ENCODE results near the gene CLDN11. TPM values are rescaled to one million over a fixed set of nuclear protein-coding genes. Genes with fewer than 3 reads are reported as not detected.

Gene CLDN11
- total RNA-seq (0.47 TPM), polyA plus RNA-seq (1.5 TPM)
- long read RNA-seq, donor 1 = 0 reads
- long read RNA-seq, donor 2 = 0 reads
- long read RNA-seq, donor 3, partial matches to known transcripts = 0 of 1 reads
- long read RNA-seq, donor 3, other reads (novel, unspliced or antisense) = 0 of 1 reads
- long read RNA-seq, donor 4, partial matches to known transcripts = 0 of 1 reads
- long read RNA-seq, donor 4, other reads (novel, unspliced or antisense) = 0 of 1 reads
- long read RNA-seq, donor 5, partial matches to known transcripts = 0 of 6 reads
- long read RNA-seq, donor 5, other reads (novel, unspliced or antisense) = 0 of 6 reads
- long read RNA-seq, donor 6 = 0 reads
- long read RNA-seq, donor 7, partial matches to known transcripts = 0 of 1 reads
- long read RNA-seq, donor 7, other reads (novel, unspliced or antisense) = 0 of 1 reads
- long read RNA-seq, donor 8, partial matches to known transcripts = 0 of 1 reads
- long read RNA-seq, donor 8, other reads (novel, unspliced or antisense) = 0 of 1 reads
- long read RNA-seq, donor 9, partial matches to known transcripts = 0 of 1 reads
- long read RNA-seq, donor 9, other reads (novel, unspliced or antisense) = 0 of 1 reads
- long read RNA-seq, donor 10, partial matches to known transcripts = 0 of 2 reads
- long read RNA-seq, donor 10, other reads (novel, unspliced or antisense) = 0 of 2 reads

GRCh38 chr3:170418422-170419398, at the start of gene CLDN11:
Gene CLDN11, plus strand, starts transcription at chr3:170418868. Its CDS starts 199 bp downstream, at chr3:170419067.
- WGBS = 6% methylated on average over 79 of the region's 79 CpGs
- Histone ChIP-seq H3K27ac (ENCODE audit: low read depth in 1 of 2, low read length in 1 of 2) (no peak within 1 kb of the TSS), H3K9me3 (ENCODE audit: control insufficient read depth in 2 of 2, insufficient read depth in 1 of 2, low read length in 1 of 2) (peaks cover 2 to 4% of the 10 kb centered on the region in 2 donors), H3K27me3 (ENCODE audit: control insufficient read depth in 2 of 2, insufficient read depth in 1 of 2, low read length in 1 of 2) (peaks cover 39 to 65% of the 10 kb centered on the region in 2 donors), H3K36me3 (ENCODE audit: control insufficient read depth in 2 of 2, insufficient read depth in 2 of 2, low read length in 1 of 2) (no peaks in the 10 kb centered on the region), H3K4me3 (ENCODE audit: low read length in 2 of 2) (peak within 1 kb of the TSS in 1 of 2 donors; percentile 33), H3K4me1 (ENCODE audit: control insufficient read depth in 2 of 2, insufficient read depth in 2 of 2, low read length in 2 of 2) (peaks cover 5 to 12% of the 10 kb centered on the region in 2 donors)
- DNase-seq (ENCODE audit: low read depth in 6 of 9, low spot score in 9 of 9) = no peak

DNA sequence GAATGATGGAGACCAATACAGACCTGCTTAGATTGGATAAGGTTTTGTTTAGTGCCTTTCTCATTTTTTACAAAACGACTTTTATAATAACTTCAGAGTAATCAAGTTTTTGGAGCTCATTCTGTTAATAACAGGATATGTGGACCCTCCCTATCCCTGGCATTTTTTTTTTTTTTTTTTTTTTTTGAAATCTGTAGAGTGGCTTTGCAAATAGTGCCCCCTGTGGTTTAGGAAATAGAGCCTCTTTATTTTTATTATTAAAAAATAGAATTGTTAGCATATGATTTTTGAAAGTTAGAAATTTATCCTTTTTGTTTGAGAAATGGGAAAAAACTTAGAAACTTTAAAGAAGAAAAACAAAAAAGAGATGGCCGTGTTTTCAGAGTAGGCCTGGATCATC, 49.7 kb upstream of the CLDN11 start:
- peaks cover 0 to 3% of the 10 kb centered on the region in 2 donors for H3K36me3 ChIP-seq (ENCODE audit: control insufficient read depth in 2 of 2, insufficient read depth in 2 of 2, low read length in 1 of 2)
- no peak overlapping the region for H3K27ac ChIP-seq (ENCODE audit: low read depth in 1 of 2, low read length in 1 of 2)
- no peaks in the 10 kb centered on the region for H3K27me3 ChIP-seq (ENCODE audit: control insufficient read depth in 2 of 2, insufficient read depth in 1 of 2, low read length in 1 of 2)
- no peak for DNase-seq (ENCODE audit: low read depth in 6 of 9, low spot score in 9 of 9)
- WGBS = 89% methylated on average over 2 of the region's 2 CpGs
- no peaks in the 10 kb centered on the region for H3K4me1 ChIP-seq (ENCODE audit: control insufficient read depth in 2 of 2, insufficient read depth in 2 of 2, low read length in 2 of 2)
- no peak overlapping the region for H3K4me3 ChIP-seq (ENCODE audit: low read length in 2 of 2)
- H3K9me3 ChIP-seq (ENCODE audit: control insufficient read depth in 2 of 2, insufficient read depth in 1 of 2, low read length in 1 of 2) = peaks cover 0 to 6% of the 10 kb centered on the region in 2 donors

GRCh38 chr3:170372190-170372879, 46.3 kb upstream of the CLDN11 start:
- H3K36me3 ChIP-seq (ENCODE audit: control insufficient read depth in 2 of 2, insufficient read depth in 2 of 2, low read length in 1 of 2) = no peaks in the 10 kb centered on the region
- H3K4me1 ChIP-seq (ENCODE audit: control insufficient read depth in 2 of 2, insufficient read depth in 2 of 2, low read length in 2 of 2) = no peaks in the 10 kb centered on the region
- DNase-seq (ENCODE audit: low read depth in 6 of 9, low spot score in 9 of 9) = no peak
- H3K9me3 ChIP-seq (ENCODE audit: control insufficient read depth in 2 of 2, insufficient read depth in 1 of 2, low read length in 1 of 2) = no peaks in the 10 kb centered on the region
- no peak overlapping the region for H3K27ac ChIP-seq (ENCODE audit: low read depth in 1 of 2, low read length in 1 of 2)
- 89% methylated on average over 2 of the region's 2 CpGs for WGBS
- H3K27me3 ChIP-seq (ENCODE audit: control insufficient read depth in 2 of 2, insufficient read depth in 1 of 2, low read length in 1 of 2) = no peaks in the 10 kb centered on the region
- H3K4me3 ChIP-seq (ENCODE audit: low read length in 2 of 2) = no peak overlapping the region

DNA sequence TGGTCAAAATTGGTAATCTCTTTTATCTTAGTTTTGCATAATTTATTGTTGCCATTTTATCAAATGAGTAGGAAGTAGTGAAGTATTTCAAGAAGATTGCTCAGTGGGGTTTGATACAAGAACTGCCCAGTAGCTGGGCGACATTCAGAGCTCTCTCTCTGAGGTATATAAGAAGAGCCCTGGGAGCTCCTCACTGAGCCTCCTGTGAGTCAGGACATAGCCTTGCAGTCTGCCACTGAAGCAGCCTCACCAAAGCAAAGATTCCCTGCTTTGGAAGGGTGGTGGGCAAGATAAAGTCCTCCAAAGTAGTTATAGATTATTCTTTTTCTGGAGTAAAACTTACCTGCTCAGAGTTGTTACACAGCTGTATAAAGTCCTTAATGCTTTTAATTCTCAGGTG, 35.1 kb upstream of the CLDN11 start:
- Histone ChIP-seq H3K27ac (ENCODE audit: low read depth in 1 of 2, low read length in 1 of 2) (no peak overlapping the region), H3K36me3 (ENCODE audit: control insufficient read depth in 2 of 2, insufficient read depth in 2 of 2, low read length in 1 of 2) (peaks cover 12 to 34% of the 10 kb centered on the region in 2 donors), H3K9me3 (ENCODE audit: control insufficient read depth in 2 of 2, insufficient read depth in 1 of 2, low read length in 1 of 2) (no peaks in the 10 kb centered on the region), H3K27me3 (ENCODE audit: control insufficient read depth in 2 of 2, insufficient read depth in 1 of 2, low read length in 1 of 2) (no peaks in the 10 kb centered on the region), H3K4me1 (ENCODE audit: control insufficient read depth in 2 of 2, insufficient read depth in 2 of 2, low read length in 2 of 2) (no peaks in the 10 kb centered on the region), H3K4me3 (ENCODE audit: low read length in 2 of 2) (no peak overlapping the region)
- 100% methylated on average over 1 of the region's 1 CpG for WGBS
- DNase-seq (ENCODE audit: low read depth in 6 of 9, low spot score in 9 of 9) = no peak

- Histone ChIP-seq H3K9me3 (ENCODE audit: control insufficient read depth in 2 of 2, insufficient read depth in 1 of 2, low read length in 1 of 2) (no peaks in the 10 kb centered on the region), H3K4me3 (ENCODE audit: low read length in 2 of 2) (no peak overlapping the region), H3K4me1 (ENCODE audit: control insufficient read depth in 2 of 2, insufficient read depth in 2 of 2, low read length in 2 of 2) (no peaks in the 10 kb centered on the region), H3K27me3 (ENCODE audit: control insufficient read depth in 2 of 2, insufficient read depth in 1 of 2, low read length in 1 of 2) (no peaks in the 10 kb centered on the region), H3K27ac (ENCODE audit: low read depth in 1 of 2, low read length in 1 of 2) (no peak overlapping the region), H3K36me3 (ENCODE audit: control insufficient read depth in 2 of 2, insufficient read depth in 2 of 2, low read length in 1 of 2) (peaks cover 17 to 36% of the 10 kb centered on the region in 2 donors)
- 100% methylated on average over 3 of the region's 3 CpGs for WGBS
- DNase-seq (ENCODE audit: low read depth in 6 of 9, low spot score in 9 of 9) = no peak
Measured at GRCh38 chr3:170386468-170386867, 32.2 kb upstream of the CLDN11 start.

DNA sequence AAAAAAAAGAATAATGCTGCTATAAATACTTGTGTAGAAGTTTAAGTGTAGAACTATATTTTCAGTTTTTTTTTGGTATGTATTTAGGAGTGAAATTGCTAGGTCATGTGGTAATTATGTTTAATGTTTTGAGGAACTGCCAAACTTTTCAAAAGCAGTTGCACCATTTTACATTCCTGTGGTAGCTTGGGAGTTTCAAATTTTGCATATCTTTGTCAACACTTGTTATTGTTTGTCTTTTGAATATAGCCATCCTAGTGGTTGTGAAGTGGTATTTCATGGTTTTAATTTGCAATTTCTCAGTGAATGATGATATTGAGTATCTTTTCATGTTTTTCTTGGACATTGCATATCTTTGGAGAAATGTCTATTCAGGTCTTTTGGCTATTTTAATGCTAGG, 30.7 kb upstream of the CLDN11 start:
- DNase-seq (ENCODE audit: low read depth in 6 of 9, low spot score in 9 of 9) = no peak
- peaks cover 17 to 36% of the 10 kb centered on the region in 2 donors for H3K36me3 ChIP-seq (ENCODE audit: control insufficient read depth in 2 of 2, insufficient read depth in 2 of 2, low read length in 1 of 2)
- no peaks in the 10 kb centered on the region for H3K27me3 ChIP-seq (ENCODE audit: control insufficient read depth in 2 of 2, insufficient read depth in 1 of 2, low read length in 1 of 2)
- H3K9me3 ChIP-seq (ENCODE audit: control insufficient read depth in 2 of 2, insufficient read depth in 1 of 2, low read length in 1 of 2) = no peaks in the 10 kb centered on the region
- H3K27ac ChIP-seq (ENCODE audit: low read depth in 1 of 2, low read length in 1 of 2) = no peak overlapping the region
- H3K4me1 ChIP-seq (ENCODE audit: control insufficient read depth in 2 of 2, insufficient read depth in 2 of 2, low read length in 2 of 2) = no peaks in the 10 kb centered on the region
- no peak overlapping the region for H3K4me3 ChIP-seq (ENCODE audit: low read length in 2 of 2)

- Histone ChIP-seq H3K36me3 (ENCODE audit: control insufficient read depth in 2 of 2, insufficient read depth in 2 of 2, low read length in 1 of 2) (peaks cover 9 to 20% of the 10 kb centered on the region in 2 donors), H3K27ac (ENCODE audit: low read depth in 1 of 2, low read length in 1 of 2) (no peak overlapping the region)
- 98% methylated on average over 4 of the region's 4 CpGs for WGBS
Measured at GRCh38 chr3:170391108-170391507, 27.6 kb upstream of the CLDN11 start.

DNA sequence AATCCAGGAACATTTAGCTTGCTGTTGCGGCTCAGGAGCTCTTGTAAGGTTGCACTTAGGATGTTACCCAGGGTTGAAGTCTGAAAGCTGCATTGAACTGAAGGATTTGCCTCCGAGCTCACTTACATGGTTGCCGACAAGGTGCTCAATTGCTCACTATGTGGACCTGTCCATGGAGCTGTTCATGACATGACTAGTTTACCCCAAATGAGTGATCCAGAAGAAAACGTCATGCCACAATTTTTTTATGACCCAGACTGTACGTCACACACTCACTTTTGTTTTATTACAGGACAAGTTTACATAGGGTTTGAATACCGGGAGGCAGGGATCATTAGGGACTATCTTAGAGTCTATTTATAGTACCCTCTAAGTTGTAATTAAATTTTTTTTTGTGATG, 21.0 kb upstream of the CLDN11 start:
- no peaks in the 10 kb centered on the region for H3K4me1 ChIP-seq (ENCODE audit: control insufficient read depth in 2 of 2, insufficient read depth in 2 of 2, low read length in 2 of 2)
- no peaks in the 10 kb centered on the region for H3K27me3 ChIP-seq (ENCODE audit: control insufficient read depth in 2 of 2, insufficient read depth in 1 of 2, low read length in 1 of 2)
- 98% methylated on average over 6 of the region's 6 CpGs for WGBS
- no peak for DNase-seq (ENCODE audit: low read depth in 6 of 9, low spot score in 9 of 9)
- no peak overlapping the region for H3K4me3 ChIP-seq (ENCODE audit: low read length in 2 of 2)
- H3K36me3 ChIP-seq (ENCODE audit: control insufficient read depth in 2 of 2, insufficient read depth in 2 of 2, low read length in 1 of 2) = no peaks in the 10 kb centered on the region
- no peak overlapping the region for H3K27ac ChIP-seq (ENCODE audit: low read depth in 1 of 2, low read length in 1 of 2)
- H3K9me3 ChIP-seq (ENCODE audit: control insufficient read depth in 2 of 2, insufficient read depth in 1 of 2, low read length in 1 of 2) = no peaks in the 10 kb centered on the region

More at GRCh38 chr3:170391108-170391507, 27.6 kb upstream of the CLDN11 start:
- no peaks in the 10 kb centered on the region for H3K9me3 ChIP-seq (ENCODE audit: control insufficient read depth in 2 of 2, insufficient read depth in 1 of 2, low read length in 1 of 2)
- DNase-seq (ENCODE audit: low read depth in 6 of 9, low spot score in 9 of 9) = no peak
- no peaks in the 10 kb centered on the region for H3K4me1 ChIP-seq (ENCODE audit: control insufficient read depth in 2 of 2, insufficient read depth in 2 of 2, low read length in 2 of 2)
- H3K27me3 ChIP-seq (ENCODE audit: control insufficient read depth in 2 of 2, insufficient read depth in 1 of 2, low read length in 1 of 2) = no peaks in the 10 kb centered on the region
- H3K4me3 ChIP-seq (ENCODE audit: low read length in 2 of 2) = no peak overlapping the region

Measured in thymus (tissue), 14 donors.